Body of pancreas (tissue), 4 donors: ENCODE results near the gene SPACA5. TPM values are rescaled to one million over a fixed set of nuclear protein-coding genes. Genes with fewer than 3 reads are reported as not detected.
"Not testable (repeated sequence)": the region's sequence is repeated elsewhere in the genome, so short reads cannot be mapped to it uniquely, and the experiment has no call there.

Experiments used
- ATAC-seq: fragments of 150-250 bp; one replicate; pipeline ENCODE4 v1.9.1; 2016
- DNase-seq, 4 donors: peaks; one replicate each; pipeline ENCODE4 v3.0.0-alpha.2; 2019
- H3K27ac ChIP-seq, 4 donors: fragments of 200-600 bp; sonication (generic); 1 replicate in 3 of 4; 2 replicates in 1 of 4; pipeline versions ENCODE4 v1.5.1 to v1.6.1; 2016 to 2019; ENCODE audit warnings: mild to moderate bottlenecking in 1 of 4, mixed read lengths in 1 of 4, moderate library complexity in 1 of 4
- H3K27me3 ChIP-seq, 2 donors: fragments of 200-600 bp; sonication (generic); one replicate each; pipeline ENCODE4 v1.6.0; 2016; ENCODE audit warnings: mild to moderate bottlenecking in 1 of 2
- H3K36me3 ChIP-seq, 2 donors: fragments of 200-600 bp; sonication (generic); replicated peaks in 1 of 2; 2 replicates each; pipeline ENCODE4 v1.5.1; 2016; ENCODE audit warnings: low read depth in 2 of 2; ENCODE audit not compliant: insufficient read depth in 1 of 2
- H3K4me1 ChIP-seq: fragments of 200-600 bp; sonication (generic); one replicate; pipeline ENCODE4 v1.6.0; 2016
- H3K4me3 ChIP-seq, 2 donors: fragments of 200-600 bp; sonication (generic); 1 replicate in 1 of 2; 2 replicates in 1 of 2; pipeline ENCODE4 v1.5.1; 2016 to 2019
- H3K9me3 ChIP-seq, 3 donors: fragments of 200-600 bp; sonication (generic); 1 replicate in 2 of 3; 2 replicates in 1 of 3; pipeline ENCODE4 v1.5.1; 2016
- CTCF ChIP-seq, 7 experiments: fragments of 450-650 bp in 4 of 7; fragments of 200-600 bp in 3 of 7; sonication (generic) in 3 of 7; IDR thresholded peaks; one replicate each; pipeline ENCODE4 v1.5.1; 2016 to 2019; ENCODE audit warnings: antibody characterized with exemption in 7 of 7
- POLR2A ChIP-seq, 3 donors: fragments of 450-650 bp; IDR thresholded peaks; one replicate each; pipeline ENCODE4 v1.6.1; 2016; ENCODE audit warnings: antibody characterized with exemption in 3 of 3, mild to moderate bottlenecking in 2 of 3
- WGBS, 2 donors: methylation state at CpG; one replicate each; pipeline ENCODE4 v1.1.5; 2017; 5-methylcytosine and 5-hydroxymethylcytosine counted together
- intact Hi-C: fragments of 100-400 bp; cut with DNase I; formaldehyde crosslinking; loops from one replicate; pipeline ENCODE4 v1.15.1; 2023
- total RNA-seq, 2 donors: library from RNA; depleted of rRNA; stranded (reverse); fragments of >200 nt; gene quantifications; one replicate each; pipeline ENCODE4 v1.1.0, GENCODE V29; 2016

The SPACA5 gene
- total RNA-seq: not detected

GRCh38 chrX:48006688-48007087, at the start of gene SPACA5:
TSS of gene SPACA5 (plus strand) at chrX:48006988. CDS start at chrX:48007803, 815 bp downstream.
- H3K4me3 ChIP-seq, H3K36me3 ChIP-seq, H3K27me3 ChIP-seq, intact Hi-C loops, H3K9me3 ChIP-seq, DNase-seq, ATAC-seq, H3K27ac ChIP-seq: not testable (repeated sequence)
- WGBS, 2 donors: no CpG with 5 or more reads among the region's 8 CpGs
- peaks cover 11% of the 10 kb centered on the region for H3K4me1 ChIP-seq

- H3K27me3 ChIP-seq, H3K4me1 ChIP-seq, H3K9me3 ChIP-seq, intact Hi-C loops, H3K27ac ChIP-seq, ATAC-seq, H3K4me3 ChIP-seq, DNase-seq, H3K36me3 ChIP-seq: not testable (repeated sequence)
- 75% methylated on average over 1 of the region's 4 CpGs; no CpG with 5 or more reads in 1 of the 2 donors for WGBS, 2 donors
Observed at GRCh38 chrX:47958206-47958605, 48.6 kb upstream of the SPACA5 start.

GRCh38 chrX:47958761-47959342, 47.9 kb upstream of the SPACA5 start:
- no peaks in the 10 kb centered on the region for H3K4me1 ChIP-seq
- DNase-seq (peak in 3 of 4 donors; percentile 13 to 16 (median 16)), ATAC-seq (no peak)
- no peaks in the 10 kb centered on the region for H3K36me3 ChIP-seq
- intact Hi-C loops: no loop called here
- no peak overlapping the region for H3K27ac ChIP-seq
- no peaks in the 10 kb centered on the region for H3K27me3 ChIP-seq
- TF ChIP-seq CTCF (IDR thresholded peaks at IDR 0.05): peak in 5 of 7 experiments; percentile 8 to 53 (median 39)
- no peak for TF ChIP-seq POLR2A (IDR thresholded peaks at IDR 0.05)
- WGBS, 2 donors: 31 to 40% methylated on average over 2 to 3 of the region's 4 CpGs
- H3K9me3 ChIP-seq: no peaks in the 10 kb centered on the region
- no peak overlapping the region for H3K4me3 ChIP-seq

- Histone ChIP-seq H3K9me3 (no peaks in the 10 kb centered on the region), H3K27me3 (no peaks in the 10 kb centered on the region), H3K4me1 (no peaks in the 10 kb centered on the region), H3K36me3 (no peaks in the 10 kb centered on the region), H3K4me3 (no peak overlapping the region), H3K27ac (no peak overlapping the region)
- ATAC-seq: no peak
- 85 to 90% methylated on average over 2 of the region's 2 CpGs for WGBS, 2 donors
- TF ChIP-seq CTCF (IDR thresholded peaks at IDR 0.05) (no peak), POLR2A (IDR thresholded peaks at IDR 0.05) (no peak)
- intact Hi-C loops: no loop called here
- DNase-seq: peak in 1 of 4 donors; percentile 2
Observed at GRCh38 chrX:47960406-47960805, 46.4 kb upstream of the SPACA5 start.

GRCh38 chrX:47961830-47962229, 45.0 kb upstream of the SPACA5 start:
- H3K4me1 ChIP-seq, ATAC-seq, intact Hi-C loops, DNase-seq, H3K4me3 ChIP-seq, H3K36me3 ChIP-seq, H3K27me3 ChIP-seq, H3K27ac ChIP-seq, H3K9me3 ChIP-seq: not testable (repeated sequence)
- 62 to 65% methylated on average over 5 of the region's 6 CpGs for WGBS, 2 donors

- DNase-seq, intact Hi-C loops, H3K27ac ChIP-seq, H3K36me3 ChIP-seq, H3K9me3 ChIP-seq, ATAC-seq, H3K4me3 ChIP-seq, H3K4me1 ChIP-seq, H3K27me3 ChIP-seq: not testable (repeated sequence)
- WGBS, 2 donors: 94 to 95% methylated on average over 3 to 7 of the region's 14 CpGs
Observed at GRCh38 chrX:47965526-47965925, 41.3 kb upstream of the SPACA5 start.

- Histone ChIP-seq H3K27ac (no peak overlapping the region), H3K27me3 (no peaks in the 10 kb centered on the region), H3K36me3 (no peaks in the 10 kb centered on the region), H3K4me3 (no peak overlapping the region), H3K4me1 (no peaks in the 10 kb centered on the region), H3K9me3 (no peaks in the 10 kb centered on the region)
- DNase-seq (no peak), ATAC-seq (no peak)
- intact Hi-C loops: no loop called here
- TF ChIP-seq POLR2A (IDR thresholded peaks at IDR 0.05) (no peak), CTCF (IDR thresholded peaks at IDR 0.05) (no peak)
- WGBS, 2 donors: 94 to 95% methylated on average over 3 of the region's 3 CpGs
Observed at GRCh38 chrX:47973235-47973634, 33.6 kb upstream of the SPACA5 start.
